GM12878 (cell line): ENCODE measurements around the gene TIGD7. TPM values are rescaled to one million over a fixed set of nuclear protein-coding genes. Genes with fewer than 3 reads are reported as not detected.

Source experiments
- ATAC-seq: fragments of 200-7000 bp; cut with Tn5 transposase; 3 replicates; pipeline ENCODE4 v1.9.1; 2020; ENCODE audit warnings: mild to moderate bottlenecking, moderate library complexity
- BruUV-seq: library from RNA; stranded (reverse); fragments of 400-500 nt; replicated peaks from 2 replicates; lab custom pipeline; 2021; lab: Mats Ljungman, UMichigan
- CTCF ChIA-PET: fragments of 300-600 bp; sonication (Branson Sonifier 250); formaldehyde crosslinking; extraction: SDS; loops from one replicate; lab custom pipeline; 2021; ENCODE audit warnings: inconsistent platforms; lab: Yijun Ruan, JAX
- POLR2A ChIA-PET: fragments of 350-600 bp; formaldehyde crosslinking; extraction: SDS; loops from one replicate; lab custom pipeline; 2021; ENCODE audit warnings: inconsistent platforms; lab: Charles Lee
- RAD21 ChIA-PET: fragments of 300-600 bp; sonication (Branson Sonifier 250); formaldehyde crosslinking; loops from one replicate; lab custom pipeline; 2023; ENCODE audit warnings: antibody characterized with exemption; ENCODE audit not compliant: unreplicated experiment; lab: Charles Lee
- SMC1A ChIA-PET: fragments of 300-600 bp; sonication (Branson Sonifier 250); formaldehyde crosslinking; loops from one replicate; lab custom pipeline; 2023; ENCODE audit not compliant: unreplicated experiment, uncharacterized antibody; lab: Charles Lee
- DNase-seq: peaks from one replicate; pipeline ENCODE4 v3.0.0-alpha.2; 2011; ENCODE audit warnings: low read depth, low spot score
- FAIRE-seq: peaks from 3 replicates; lab custom pipeline; 2011; peaks lifted over from hg19 to GRCh38; lab: Jason Lieb, UNC
- H2AFZ ChIP-seq: 2 replicates; pipeline ENCODE4 v1.6.0; 2011; ENCODE audit warnings: low read depth, low read length, control low read depth; ENCODE audit not compliant: control insufficient read depth
- H3K27ac ChIP-seq: 2 replicates; pipeline ENCODE4 v1.5.1; 2011; ENCODE audit warnings: control low read depth; ENCODE audit not compliant: control insufficient read depth, insufficient read depth
- H3K27me3 ChIP-seq, 2 experiments: replicated peaks in 1 of 2; 2 replicates each; pipeline versions ENCODE4 v1.6.0 to v1.6.1; 2011; ENCODE audit warnings: low read length in 1 of 2; ENCODE audit not compliant: control insufficient read depth in 2 of 2, insufficient read depth in 2 of 2
- H3K36me3 ChIP-seq, 2 experiments: 2 replicates each; pipeline ENCODE4 v1.5.1; 2011; ENCODE audit warnings: low read length in 1 of 2; ENCODE audit not compliant: control insufficient read depth in 2 of 2, insufficient read depth in 2 of 2
- H3K4me1 ChIP-seq: 2 replicates; pipeline ENCODE4 v1.6.1; 2011; ENCODE audit warnings: mild to moderate bottlenecking, low read length, moderate library complexity, mixed read lengths; ENCODE audit not compliant: control insufficient read depth, insufficient read depth
- H3K4me2 ChIP-seq: 2 replicates; pipeline ENCODE4 v1.6.0; 2011; ENCODE audit warnings: control low read depth; ENCODE audit not compliant: control insufficient read depth, insufficient read depth
- H3K4me3 ChIP-seq: fragments of 200-600 bp; sonication (generic); 2 replicates; pipeline ENCODE4 v1.5.1; 2016
- H3K79me2 ChIP-seq: 2 replicates; pipeline ENCODE4 v1.6.0; 2011; ENCODE audit warnings: low read length; ENCODE audit not compliant: control insufficient read depth, insufficient read depth
- H3K9ac ChIP-seq: 2 replicates; pipeline ENCODE4 v1.8.0; 2011; ENCODE audit warnings: low read length, control low read depth, mixed read lengths; ENCODE audit not compliant: control insufficient read depth, insufficient read depth
- H3K9me3 ChIP-seq: replicated peaks from 3 replicates; pipeline ENCODE4 v1.5.1; 2011; ENCODE audit warnings: mild to moderate bottlenecking, low read length; ENCODE audit not compliant: control insufficient read depth, insufficient read depth
- H4K20me1 ChIP-seq: 2 replicates; pipeline ENCODE4 v1.6.0; 2011; ENCODE audit not compliant: control insufficient read depth, insufficient read depth
- BRCA1 ChIP-seq: IDR thresholded peaks from 2 replicates; pipeline ENCODE4 v1.6.1; 2011; ENCODE audit warnings: low read depth, low read length, improper control_type of control experiment
- CBX5 ChIP-seq: sonication (generic); IDR thresholded peaks from 2 replicates; pipeline ENCODE4 v1.6.1; 2016; ENCODE audit warnings: low read depth, moderate library complexity, mild to moderate bottlenecking, inconsistent platforms
- CHD2 ChIP-seq: IDR thresholded peaks from 2 replicates; pipeline ENCODE4 v1.6.1; 2011; ENCODE audit warnings: low read depth, low read length, improper control_type of control experiment, borderline replicate concordance
- GABPA ChIP-seq: IDR thresholded peaks from 2 replicates; pipeline ENCODE4 v1.6.1; 2014; ENCODE audit warnings: antibody characterized with exemption, low read depth, mild to moderate bottlenecking, inconsistent platforms
- KLF5 ChIP-seq: fragments of 450-650 bp; IDR thresholded peaks from 2 replicates; pipeline ENCODE4 v1.6.1; 2014; ENCODE audit warnings: mild to moderate bottlenecking; ENCODE audit not compliant: partially characterized antibody
- NR2C2 ChIP-seq: IDR thresholded peaks from 2 replicates; pipeline ENCODE4 v1.6.1; 2011; ENCODE audit warnings: borderline replicate concordance, low read depth; ENCODE audit not compliant: control insufficient read depth, insufficient read length
- POLR2AphosphoS5 ChIP-seq: IDR thresholded peaks from 2 replicates; pipeline ENCODE4 v1.6.1; 2011; ENCODE audit warnings: mild to moderate bottlenecking, low read length, inconsistent platforms
- ZNF24 ChIP-seq: fragments of 450-650 bp; IDR thresholded peaks from 2 replicates; pipeline ENCODE4 v1.6.1; 2017; ENCODE audit warnings: antibody characterized with exemption, mild to moderate bottlenecking
- WGBS: methylation state at CpG from one replicate; pipeline ENCODE4 v1.1.6; 2016; ENCODE audit warnings: low lambda C conversion rate; ENCODE audit not compliant: insufficient replicate concordance, insufficient coverage; ENCODE audit errors: missing lambda C conversion rate; 5-methylcytosine and 5-hydroxymethylcytosine counted together
- in situ Hi-C: fragments of 300-500 bp; cut with MboI; formaldehyde crosslinking; loops from 9 replicates; pipeline ENCODE4 v1.14.3; 2018; ENCODE audit warnings: mixed read lengths
- intact Hi-C: fragments of 100-400 bp; cut with micrococcal nuclease; formaldehyde crosslinking; loops from one replicate; pipeline ENCODE4 v1.14.2; 2022; ENCODE audit not compliant: unreplicated experiment
- polyA plus RNA-seq, 11 experiments: library from polyadenylated mRNA; depleted of rRNA in 4 of 11; unstranded in 6 of 11; stranded (reverse) in 5 of 11; fragments of >200 nt; fragmentation: Nextera tagmentation in 4 of 11; fragmentation: Illumina TruSeq in 1 of 11; extraction: Ambion mirVana in 4 of 11; extraction: Trizol in 1 of 11; gene quantifications; 1 replicate in 1 of 11; 2 replicates in 10 of 11; pipeline versions ENCODE4 v1.2.1 to v1.2.3, GENCODE V29; 2011 to 2016; ENCODE audit warnings: inconsistent platforms in 2 of 11, missing spikeins in 2 of 11, low read depth in 1 of 11
- total RNA-seq, 4 experiments: library from RNA; depleted of rRNA in 3 of 4; stranded (reverse); fragments of >200 nt in 3 of 4; fragmentation: Illumina TruSeq in 1 of 4; extraction: Trizol in 1 of 4; gene quantifications; 2 replicates each; pipeline versions ENCODE4 v1.2.1 to v1.2.3, GENCODE V29; 2013 to 2021
- TF ChIP-seq, protein P1 (sequence below): fragments of 450-650 bp; IDR thresholded peaks from 2 replicates; pipeline ENCODE4 v1.6.1; 2017; ENCODE audit warnings: borderline replicate concordance
- TF ChIP-seq, protein P2 (sequence below): fragments of 450-650 bp; IDR thresholded peaks from 2 replicates; pipeline ENCODE4 v1.6.1; 2016; ENCODE audit warnings: mild to moderate bottlenecking
- TF ChIP-seq, protein P3 (sequence below): fragments of 450-650 bp; conservative IDR thresholded peaks from 2 replicates; pipeline ENCODE4 v1.6.1; 2017; ENCODE audit warnings: mild to moderate bottlenecking, moderate library complexity

Gene TIGD7
- total and polyA plus RNA-seq, 10 of the 15 experiments (the other 5 are each of a cell fraction or from before 2014, with no cell fraction given): 0.37 to 3.8 (median 3.0) TPM

DNA sequence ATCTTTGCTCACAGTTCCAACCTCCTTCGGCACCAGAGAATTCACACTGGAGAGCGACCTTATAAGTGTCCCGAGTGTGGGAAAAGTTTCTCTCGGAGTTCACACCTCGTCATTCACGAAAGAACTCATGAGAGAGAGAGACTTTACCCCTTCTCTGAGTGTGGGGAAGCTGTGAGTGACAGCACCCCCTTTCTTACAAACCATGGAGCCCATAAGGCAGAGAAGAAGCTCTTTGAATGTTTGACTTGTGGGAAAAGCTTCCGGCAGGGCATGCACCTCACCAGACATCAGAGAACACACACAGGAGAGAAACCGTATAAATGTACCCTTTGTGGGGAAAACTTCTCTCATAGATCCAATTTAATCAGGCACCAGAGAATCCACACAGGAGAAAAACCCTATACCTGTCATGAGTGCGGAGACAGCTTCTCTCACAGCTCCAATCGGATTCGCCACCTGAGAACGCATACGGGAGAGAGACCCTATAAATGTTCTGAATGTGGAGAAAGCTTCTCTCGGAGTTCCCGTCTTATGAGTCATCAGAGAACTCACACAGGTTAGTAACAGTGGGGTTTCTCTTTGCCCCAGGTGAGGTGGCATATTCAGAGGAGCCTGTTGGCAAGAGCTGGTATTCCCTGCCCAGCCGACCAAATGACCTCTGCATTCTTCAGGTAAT lies 15.1 kb downstream of the TIGD7 start:
- peaks cover 66% of the 10 kb centered on the region for H3K9me3 ChIP-seq
- no peaks in the 10 kb centered on the region for H4K20me1 ChIP-seq
- RAD21 ChIA-PET: no interaction called here
- peaks cover 19 to 41% of the 10 kb centered on the region in 2 experiments for H3K36me3 ChIP-seq
- ATAC-seq: no peak
- POLR2A ChIA-PET: no interaction called here
- H2AFZ ChIP-seq: no peak overlapping the region
- peak; percentile 79; the same call in 1 of the 2 replicates for TF ChIP-seq CBX5
- TF ChIP-seq, protein P1, sequence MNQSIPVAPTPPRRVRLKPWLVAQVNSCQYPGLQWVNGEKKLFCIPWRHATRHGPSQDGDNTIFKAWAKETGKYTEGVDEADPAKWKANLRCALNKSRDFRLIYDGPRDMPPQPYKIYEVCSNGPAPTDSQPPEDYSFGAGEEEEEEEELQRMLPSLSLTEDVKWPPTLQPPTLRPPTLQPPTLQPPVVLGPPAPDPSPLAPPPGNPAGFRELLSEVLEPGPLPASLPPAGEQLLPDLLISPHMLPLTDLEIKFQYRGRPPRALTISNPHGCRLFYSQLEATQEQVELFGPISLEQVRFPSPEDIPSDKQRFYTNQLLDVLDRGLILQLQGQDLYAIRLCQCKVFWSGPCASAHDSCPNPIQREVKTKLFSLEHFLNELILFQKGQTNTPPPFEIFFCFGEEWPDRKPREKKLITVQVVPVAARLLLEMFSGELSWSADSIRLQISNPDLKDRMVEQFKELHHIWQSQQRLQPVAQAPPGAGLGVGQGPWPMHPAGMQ: no peak
- TF ChIP-seq KLF5: peak; percentile 64
- TF ChIP-seq, all 136 proteins: peak for 2
- Histone ChIP-seq H3K9ac (no peak overlapping the region), H3K4me1 (no peaks in the 10 kb centered on the region), H3K27me3 (no peaks in the 10 kb centered on the region), H3K4me3 (no peak overlapping the region), H3K27ac (no peak overlapping the region), H3K79me2 (peaks cover 14% of the 10 kb centered on the region), H3K4me2 (no peak overlapping the region)
- DNase-seq (no peak), FAIRE-seq (no peak)
- intact Hi-C loops: loop anchor here (10.0 kb wide), 1 partner anchor 115 kb away; the partner anchor contains the start of genes ZNF174 and ZSCAN32
- 98% methylated on average over 16 of the region's 16 CpGs for WGBS
- in situ Hi-C loops: no loop called here
- BruUV-seq: no TSS peak
- ChIA-PET SMC1A (no interaction called here), CTCF (no interaction called here)

DNA sequence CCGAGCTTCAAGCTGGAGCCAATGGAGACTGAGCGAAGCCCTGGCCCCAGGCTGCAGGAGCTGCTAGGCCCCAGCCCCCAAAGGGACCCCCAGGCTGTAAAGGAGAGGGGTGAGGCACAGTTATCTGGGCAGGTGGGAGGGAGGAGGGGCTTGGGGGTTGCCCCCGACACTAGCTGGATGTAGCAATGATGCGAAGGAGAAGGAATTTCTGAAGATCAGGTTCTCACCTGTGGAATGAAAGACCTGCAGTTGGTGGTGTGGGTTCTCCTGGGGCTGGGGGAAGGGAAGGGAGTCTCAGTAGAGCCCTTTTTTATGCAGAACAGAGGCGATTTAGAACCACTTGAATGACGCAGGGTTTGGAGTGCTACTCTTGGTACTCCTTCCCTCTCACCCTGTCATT lies 20.1 kb downstream of the TIGD7 start:
- peak overlapping the region; percentile 99 for H3K4me2 ChIP-seq
- ChIA-PET RAD21 (no interaction called here), CTCF (interaction anchor here (0.8 kb wide), 1 partner anchor 20 kb away, joined by 3 read pairs; no protein-coding TSS in a partner anchor), POLR2A (no interaction called here), SMC1A (no interaction called here)
- peak overlapping the region; percentile 91 for H3K4me3 ChIP-seq
- DNase-seq (no peak), FAIRE-seq (no peak)
- peaks cover 32% of the 10 kb centered on the region for H3K79me2 ChIP-seq
- intact Hi-C loops: loop anchor here (10.0 kb wide), 1 partner anchor 120 kb away; the partner anchor contains the start of genes ZNF174 and ZSCAN32
- H3K4me1 ChIP-seq: peaks cover 10% of the 10 kb centered on the region; the same call in 1 of the 2 replicates
- H3K27ac ChIP-seq: no peak overlapping the region
- in situ Hi-C loops: no loop called here
- H3K9me3 ChIP-seq: peaks cover 41% of the 10 kb centered on the region
- peaks cover 16 to 35% of the 10 kb centered on the region in 2 experiments for H3K36me3 ChIP-seq
- H3K9ac ChIP-seq: no peak overlapping the region
- TF ChIP-seq BRCA1 (no peak), CHD2 (no peak), POLR2AphosphoS5 (0 out of 2 replicates have a peak, but pooled peaks have one; percentile 19), NR2C2 (no peak), ZNF24 (no peak), GABPA (no peak)
- TF ChIP-seq, protein P2, sequence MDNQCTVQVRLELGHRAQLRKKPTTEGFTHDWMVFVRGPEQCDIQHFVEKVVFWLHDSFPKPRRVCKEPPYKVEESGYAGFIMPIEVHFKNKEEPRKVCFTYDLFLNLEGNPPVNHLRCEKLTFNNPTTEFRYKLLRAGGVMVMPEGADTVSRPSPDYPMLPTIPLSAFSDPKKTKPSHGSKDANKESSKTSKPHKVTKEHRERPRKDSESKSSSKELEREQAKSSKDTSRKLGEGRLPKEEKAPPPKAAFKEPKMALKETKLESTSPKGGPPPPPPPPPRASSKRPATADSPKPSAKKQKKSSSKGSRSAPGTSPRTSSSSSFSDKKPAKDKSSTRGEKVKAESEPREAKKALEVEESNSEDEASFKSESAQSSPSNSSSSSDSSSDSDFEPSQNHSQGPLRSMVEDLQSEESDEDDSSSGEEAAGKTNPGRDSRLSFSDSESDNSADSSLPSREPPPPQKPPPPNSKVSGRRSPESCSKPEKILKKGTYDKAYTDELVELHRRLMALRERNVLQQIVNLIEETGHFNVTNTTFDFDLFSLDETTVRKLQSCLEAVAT: no peak
- TF ChIP-seq, protein P3, sequence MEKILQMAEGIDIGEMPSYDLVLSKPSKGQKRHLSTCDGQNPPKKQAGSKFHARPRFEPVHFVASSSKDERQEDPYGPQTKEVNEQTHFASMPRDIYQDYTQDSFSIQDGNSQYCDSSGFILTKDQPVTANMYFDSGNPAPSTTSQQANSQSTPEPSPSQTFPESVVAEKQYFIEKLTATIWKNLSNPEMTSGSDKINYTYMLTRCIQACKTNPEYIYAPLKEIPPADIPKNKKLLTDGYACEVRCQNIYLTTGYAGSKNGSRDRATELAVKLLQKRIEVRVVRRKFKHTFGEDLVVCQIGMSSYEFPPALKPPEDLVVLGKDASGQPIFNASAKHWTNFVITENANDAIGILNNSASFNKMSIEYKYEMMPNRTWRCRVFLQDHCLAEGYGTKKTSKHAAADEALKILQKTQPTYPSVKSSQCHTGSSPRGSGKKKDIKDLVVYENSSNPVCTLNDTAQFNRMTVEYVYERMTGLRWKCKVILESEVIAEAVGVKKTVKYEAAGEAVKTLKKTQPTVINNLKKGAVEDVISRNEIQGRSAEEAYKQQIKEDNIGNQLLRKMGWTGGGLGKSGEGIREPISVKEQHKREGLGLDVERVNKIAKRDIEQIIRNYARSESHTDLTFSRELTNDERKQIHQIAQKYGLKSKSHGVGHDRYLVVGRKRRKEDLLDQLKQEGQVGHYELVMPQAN: no peak
- TF ChIP-seq, all 136 proteins: peak for 1
- H2AFZ ChIP-seq: no peak overlapping the region
- no peaks in the 10 kb centered on the region for H3K27me3 ChIP-seq
- ATAC-seq: no peak
- no peaks in the 10 kb centered on the region for H4K20me1 ChIP-seq
- BruUV-seq: no TSS peak
- WGBS: 91% methylated on average over 6 of the region's 6 CpGs
